NCI-H2107 (cell line): ENCODE measurements around the gene NEDD1.

Experiments used
- DNase-seq: peaks from one replicate; lab custom pipeline; 2025; lab: John Stamatoyannopoulos, UW

Gene NEDD1, protein sequence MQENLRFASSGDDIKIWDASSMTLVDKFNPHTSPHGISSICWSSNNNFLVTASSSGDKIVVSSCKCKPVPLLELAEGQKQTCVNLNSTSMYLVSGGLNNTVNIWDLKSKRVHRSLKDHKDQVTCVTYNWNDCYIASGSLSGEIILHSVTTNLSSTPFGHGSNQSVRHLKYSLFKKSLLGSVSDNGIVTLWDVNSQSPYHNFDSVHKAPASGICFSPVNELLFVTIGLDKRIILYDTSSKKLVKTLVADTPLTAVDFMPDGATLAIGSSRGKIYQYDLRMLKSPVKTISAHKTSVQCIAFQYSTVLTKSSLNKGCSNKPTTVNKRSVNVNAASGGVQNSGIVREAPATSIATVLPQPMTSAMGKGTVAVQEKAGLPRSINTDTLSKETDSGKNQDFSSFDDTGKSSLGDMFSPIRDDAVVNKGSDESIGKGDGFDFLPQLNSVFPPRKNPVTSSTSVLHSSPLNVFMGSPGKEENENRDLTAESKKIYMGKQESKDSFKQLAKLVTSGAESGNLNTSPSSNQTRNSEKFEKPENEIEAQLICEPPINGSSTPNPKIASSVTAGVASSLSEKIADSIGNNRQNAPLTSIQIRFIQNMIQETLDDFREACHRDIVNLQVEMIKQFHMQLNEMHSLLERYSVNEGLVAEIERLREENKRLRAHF

DNA sequence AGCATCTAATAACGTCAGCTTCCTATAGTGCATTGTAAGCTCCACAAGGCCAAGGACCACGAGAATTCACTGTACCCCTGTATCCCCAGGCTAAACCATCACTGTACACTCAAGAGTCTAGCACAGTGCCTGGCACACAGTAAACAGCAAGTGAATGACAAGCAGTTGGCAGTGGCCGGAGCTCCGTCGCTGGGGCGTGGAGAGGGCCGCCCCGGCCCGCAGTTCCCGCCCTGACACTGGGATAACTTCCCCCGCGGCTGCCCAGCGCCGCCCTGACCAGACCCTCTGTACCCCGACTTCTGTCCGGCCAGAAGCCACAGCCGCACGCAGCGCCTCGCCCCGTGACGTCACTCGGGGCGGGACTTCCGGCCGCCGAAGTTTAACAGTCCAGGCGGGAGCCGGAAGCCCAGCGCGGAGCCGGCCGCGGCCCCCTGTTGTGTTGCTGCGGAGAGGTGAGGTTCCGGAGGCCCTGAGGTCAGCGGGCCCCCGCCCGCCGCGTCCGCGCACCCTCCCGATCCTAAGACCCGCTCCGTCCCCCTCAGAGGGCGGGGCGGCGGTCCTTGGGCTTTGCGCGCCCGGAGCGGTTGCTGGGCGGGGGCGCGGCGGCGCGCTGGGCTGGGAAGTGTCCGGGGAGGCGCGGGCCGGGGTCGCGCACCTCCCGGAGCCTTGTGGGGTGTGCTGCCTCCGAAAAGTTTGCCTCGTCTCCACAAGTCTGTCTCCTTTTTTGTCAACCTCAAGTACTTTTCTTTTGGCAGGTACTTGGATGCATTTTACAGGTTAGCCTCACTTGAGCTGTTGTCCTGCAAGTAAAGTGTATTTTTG lies at the start of gene NEDD1:
Gene NEDD1 (plus strand): TSS at position 409 of the 822 bp plus-strand sequence. CDS start 2,503 bp downstream, outside the sequence.
- DNase-seq: peak; percentile 65

GRCh38 chr12:96858162-96858561 lies 48.9 kb upstream of the NEDD1 start:
- no peak for DNase-seq

DNA sequence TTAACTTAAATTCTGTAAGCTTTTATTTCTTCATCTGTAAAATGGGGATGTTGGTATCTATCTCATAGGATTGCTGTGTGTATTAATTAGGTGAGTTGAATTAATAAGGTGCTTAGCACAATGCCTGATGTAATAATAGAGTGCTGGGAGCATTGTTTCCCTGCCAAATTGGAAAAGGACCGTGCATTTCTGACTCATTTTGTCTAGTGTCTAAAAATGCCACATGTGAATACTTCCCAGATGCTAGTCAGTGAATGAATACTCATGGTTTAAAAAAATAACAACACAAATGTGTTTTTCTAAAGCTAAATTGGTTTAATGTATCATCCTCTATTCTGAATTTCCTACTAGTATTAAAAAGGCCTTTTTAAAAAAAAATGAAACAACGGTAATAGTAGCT lies 45.4 kb upstream of the NEDD1 start:
- no peak for DNase-seq

DNA sequence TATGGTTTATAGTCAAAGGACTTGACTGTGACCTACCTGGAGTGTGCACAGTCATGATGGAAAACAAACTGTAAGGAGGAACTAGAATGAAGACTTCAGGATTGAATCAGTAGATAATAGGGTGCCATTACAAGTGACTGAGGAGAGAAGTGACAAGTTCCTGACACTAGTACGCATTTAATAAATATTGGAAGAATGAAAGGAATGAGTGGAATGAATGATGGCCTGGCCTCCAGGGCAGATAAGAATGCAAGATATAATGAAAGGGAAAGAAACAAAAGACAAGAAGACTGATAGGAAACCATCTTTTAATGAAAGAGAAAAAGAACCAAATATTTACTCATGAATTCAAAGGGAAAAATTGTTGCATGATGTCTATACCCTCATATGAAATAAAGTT lies 44.7 kb upstream of the NEDD1 start:
- no peak for DNase-seq

GRCh38 chr12:96864335-96864734 lies 42.7 kb upstream of the NEDD1 start:
- DNase-seq: no peak

GRCh38 chr12:96866801-96867590 lies 40.1 kb upstream of the NEDD1 start:
- DNase-seq: no peak

DNA sequence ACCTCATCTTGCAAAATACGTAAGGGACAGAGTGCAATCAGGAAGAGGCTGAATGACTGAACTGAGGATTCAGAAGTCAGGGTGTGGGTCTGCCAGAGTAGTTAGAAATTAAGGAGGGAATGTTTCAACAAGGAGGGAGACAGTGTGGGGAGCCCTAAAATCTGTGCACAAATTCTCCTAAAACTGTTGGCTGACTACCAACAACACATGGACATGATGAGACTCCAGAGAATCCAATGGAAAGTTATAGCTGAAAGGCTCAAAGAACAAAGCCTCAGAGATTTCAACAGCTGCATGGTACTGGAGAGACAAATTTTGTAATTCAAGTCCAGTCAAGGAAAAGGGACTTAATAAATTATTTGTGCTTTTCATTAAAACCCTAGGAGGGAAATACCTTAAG lies 36.1 kb upstream of the NEDD1 start:
- no peak for DNase-seq

DNA sequence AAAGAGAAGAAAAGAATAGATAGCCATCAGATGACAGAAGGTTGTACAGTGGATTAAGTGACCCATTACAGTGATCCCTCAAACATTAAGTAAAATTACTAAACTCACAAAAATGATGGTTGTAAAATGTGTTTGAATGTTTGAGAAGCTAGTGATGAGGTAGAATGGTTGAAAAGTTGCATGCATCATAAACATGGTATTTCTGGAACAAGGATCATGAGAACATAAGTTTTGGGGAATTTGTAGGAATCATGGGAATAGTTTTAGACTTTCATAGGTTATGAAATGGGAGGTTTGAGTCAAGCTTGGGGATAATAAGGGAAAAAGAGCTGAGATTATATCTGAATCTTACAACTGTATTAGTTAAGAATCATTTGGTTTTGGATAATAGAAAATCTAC lies 34.1 kb upstream of the NEDD1 start:
- no peak for DNase-seq

DNA sequence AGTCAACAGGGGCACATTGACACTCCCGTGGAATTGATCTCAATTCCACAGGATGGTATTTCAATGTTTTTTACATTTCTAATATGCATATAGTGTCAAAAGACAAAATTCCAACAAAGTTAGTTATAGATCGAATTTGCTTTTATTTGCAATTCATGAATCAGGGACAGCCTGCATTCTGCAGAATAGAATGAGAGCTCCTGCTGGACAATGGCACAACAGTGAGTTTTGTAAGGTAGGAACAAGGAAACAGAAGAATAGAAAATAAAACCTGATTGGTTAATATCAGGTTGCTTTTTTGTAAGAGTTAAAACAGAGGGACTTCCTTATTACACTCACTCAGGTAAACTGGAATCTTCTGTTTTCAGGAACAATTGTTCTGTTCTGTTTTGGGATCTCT lies 32.8 kb upstream of the NEDD1 start:
- no peak for DNase-seq

- DNase-seq: no peak
Measured at GRCh38 chr12:96876966-96877365, 30.1 kb upstream of the NEDD1 start.

GRCh38 chr12:96878704-96879103 lies 28.4 kb upstream of the NEDD1 start:
- DNase-seq: no peak

- DNase-seq: no peak
Measured at GRCh38 chr12:96879301-96879700, 27.8 kb upstream of the NEDD1 start.

GRCh38 chr12:96880220-96880619 lies 26.8 kb upstream of the NEDD1 start:
- no peak for DNase-seq

DNA sequence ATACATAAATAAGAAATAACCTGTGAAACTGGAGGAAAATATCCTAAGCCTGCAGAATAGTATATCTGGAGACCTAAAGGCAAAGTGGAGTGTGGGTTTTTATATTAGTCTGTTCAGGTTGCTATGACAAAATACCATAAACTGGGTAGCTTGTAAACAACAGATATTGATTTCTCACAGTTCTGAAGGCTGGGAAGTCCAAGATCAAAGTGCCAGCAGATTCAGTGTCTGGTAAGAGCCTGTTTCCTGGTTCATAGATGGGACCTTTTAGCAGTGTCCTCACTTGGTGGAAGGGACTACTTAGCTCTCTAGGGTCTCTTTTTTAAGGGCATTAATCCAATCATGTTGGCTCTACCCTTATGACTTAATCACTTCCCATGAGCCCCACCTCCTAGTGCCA lies 25.4 kb upstream of the NEDD1 start:
- DNase-seq: no peak

DNA sequence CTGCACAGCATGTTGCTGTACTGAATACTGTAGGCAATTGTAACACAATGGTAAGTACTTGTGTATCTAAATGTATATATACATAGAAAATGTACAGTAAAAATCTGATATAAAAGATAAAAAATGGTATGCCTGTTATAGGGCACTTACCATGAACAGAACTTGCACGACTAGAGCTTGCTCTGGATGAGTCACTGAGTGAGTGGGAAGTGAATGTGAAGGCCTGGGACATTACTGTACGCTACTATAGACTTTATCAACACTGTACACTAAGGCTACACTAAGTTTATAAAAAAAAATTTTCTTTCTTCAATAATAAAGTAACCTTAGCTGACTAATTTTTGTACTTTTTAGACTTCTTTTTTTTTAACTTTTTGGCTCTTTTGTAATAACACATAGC lies 24.2 kb upstream of the NEDD1 start:
- no peak for DNase-seq

DNA sequence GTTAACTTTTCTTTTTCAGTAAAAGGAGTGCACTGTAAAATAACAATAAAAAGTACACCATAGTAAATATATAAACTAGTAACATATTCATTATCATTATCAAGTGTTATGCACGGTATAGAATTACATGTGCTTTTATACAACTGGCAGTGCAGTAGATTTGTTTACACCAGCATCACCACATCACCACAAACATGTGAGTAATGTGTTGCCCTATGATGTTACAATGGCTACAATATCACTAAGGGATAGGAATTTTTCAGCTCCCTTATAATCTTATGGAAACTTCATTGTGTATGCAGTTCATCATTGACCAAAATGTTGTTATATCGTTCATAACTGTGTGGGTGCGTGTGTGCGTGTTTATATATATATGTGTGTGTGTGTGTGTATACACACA lies 23.5 kb upstream of the NEDD1 start:
- DNase-seq: no peak

DNA sequence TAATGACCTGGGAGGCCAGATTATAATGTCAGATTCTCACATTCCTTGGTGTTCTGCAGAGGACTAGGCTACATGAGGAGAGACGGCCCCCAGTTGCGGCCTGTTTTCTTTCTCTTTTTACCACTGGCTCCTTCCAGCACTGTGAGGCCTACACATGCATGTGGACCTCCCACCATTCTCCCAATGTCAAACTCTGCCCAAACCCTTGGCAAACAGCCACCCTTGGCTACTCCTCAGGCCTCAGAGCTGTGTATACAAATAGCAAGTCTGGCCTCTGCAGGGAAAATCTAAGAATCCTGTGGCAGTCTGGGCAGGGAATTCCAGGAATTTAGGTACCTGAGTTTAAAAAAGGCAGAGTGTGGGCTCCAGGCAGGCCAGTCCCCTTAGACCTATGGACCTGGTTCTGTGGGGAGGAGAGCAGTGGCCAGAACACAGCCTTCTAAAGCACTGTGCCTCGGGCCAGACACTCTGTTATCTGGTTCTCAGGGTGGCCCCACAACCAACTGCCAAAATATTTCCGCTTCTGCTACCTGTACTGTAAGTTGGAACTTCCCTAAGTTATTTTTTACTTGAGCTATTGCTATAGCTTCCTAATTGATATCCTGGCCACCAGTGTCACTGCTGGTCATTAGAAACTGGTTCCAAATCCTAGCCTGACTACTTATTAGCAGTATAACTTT lies 19.9 kb upstream of the NEDD1 start:
- DNase-seq: no peak

DNA sequence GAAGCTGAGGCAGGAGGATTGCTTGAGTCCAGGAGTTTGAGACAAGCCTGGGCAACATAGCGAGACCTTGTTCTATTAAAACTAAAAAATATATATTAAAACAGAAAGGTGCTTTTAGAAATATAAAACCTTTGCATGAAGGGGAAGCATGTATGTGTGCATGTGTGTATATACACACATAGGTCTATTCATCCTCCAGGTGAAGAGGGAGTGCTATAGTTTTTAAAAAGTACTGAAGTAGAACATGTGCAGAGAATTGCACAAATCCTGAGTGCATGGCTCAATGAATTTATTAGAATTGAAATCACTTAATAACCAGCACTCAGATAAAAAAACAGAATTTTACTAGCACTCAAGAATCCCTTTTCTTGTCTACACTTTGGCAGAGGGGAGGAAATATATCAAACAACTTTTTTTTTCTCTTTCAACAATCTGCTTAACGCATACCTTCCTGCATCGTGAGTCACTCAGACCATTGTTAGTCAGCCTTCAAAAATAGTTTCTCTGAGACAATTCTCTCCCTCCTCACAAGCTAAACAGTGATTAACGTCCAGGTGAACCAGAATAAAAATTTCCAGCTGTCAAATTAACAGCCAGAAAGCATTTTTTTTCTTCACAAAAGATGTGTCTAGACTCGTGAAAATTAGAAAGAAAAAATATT lies 17.7 kb upstream of the NEDD1 start:
- no peak for DNase-seq

DNA sequence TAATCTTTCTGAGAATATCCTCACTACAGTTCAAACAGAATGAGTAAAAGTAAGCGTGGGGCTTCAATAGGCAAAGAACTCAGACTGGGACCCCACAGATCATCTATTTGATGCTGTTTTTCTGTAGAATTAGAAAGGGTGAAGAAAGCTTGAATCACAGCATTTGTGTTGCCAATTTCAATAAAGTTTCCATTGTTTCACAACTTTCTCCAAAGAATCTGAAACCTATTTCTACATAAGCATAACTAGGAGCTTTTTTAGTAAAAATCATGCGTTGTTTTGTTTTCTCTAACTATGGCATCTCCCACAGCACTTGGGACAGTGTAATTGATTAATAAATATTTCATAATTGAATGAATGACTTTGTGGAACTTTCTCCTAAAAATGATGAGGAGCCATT lies 16.7 kb upstream of the NEDD1 start:
- DNase-seq: no peak

DNA sequence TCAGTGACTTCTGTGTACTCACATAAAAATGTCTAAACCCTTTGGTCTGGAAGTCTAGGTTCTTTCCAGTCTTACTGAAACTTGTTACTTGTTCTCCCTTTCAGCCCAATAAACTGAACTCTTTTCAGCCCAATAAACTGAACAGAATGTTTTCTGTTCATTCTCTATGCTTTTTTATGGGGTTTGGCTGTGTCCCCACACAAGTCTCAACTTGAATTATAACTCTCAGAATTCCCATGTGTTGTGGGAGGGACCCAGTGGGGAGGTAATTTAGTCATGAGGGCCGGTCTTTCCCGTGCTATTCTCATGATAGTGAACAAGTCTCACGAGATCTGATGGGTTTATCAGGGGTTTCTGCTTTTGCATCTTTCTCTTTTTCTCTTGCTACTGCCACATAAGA lies 15.0 kb upstream of the NEDD1 start:
- no peak for DNase-seq

GRCh38 chr12:96897421-96897820 lies 9.6 kb upstream of the NEDD1 start:
- DNase-seq: no peak
